Spleen (tissue), 7 donors: ENCODE measurements around the gene ADAM23.

Experiments
- POLR2AphosphoS5 ChIP-seq, 3 donors: sonication (generic); formaldehyde crosslinking; IDR thresholded peaks; one replicate each; pipeline ENCODE4 v1.5.1; 2017; ENCODE audit warnings: antibody characterized with exemption in 3 of 3
- TF ChIP-seq, protein P1 (sequence below), 11 experiments: fragments of 200-600 bp in 7 of 11; fragments of 450-650 bp in 4 of 11; sonication (generic) in 4 of 11; IDR thresholded peaks in 8 of 11; conservative IDR thresholded peaks in 3 of 11; 1 replicate in 7 of 11; 2 replicates in 4 of 11; pipeline versions ENCODE4 v1.4.0 to v1.8.0; 2016 to 2021; ENCODE audit warnings: antibody characterized with exemption in 11 of 11, inconsistent platforms in 4 of 11, mild to moderate bottlenecking in 1 of 11
- donor health status: DM: no; HTN: no; CAD: no; lungs with moderate emphysema.
- donor health status: DM: no; HTN: no; CAD: no.
- donor health status: DM: no; HTN: no; CAD: no.

GRCh38 chr2:206518997-206519396, 75.7 kb downstream of the ADAM23 start:
- TF ChIP-seq, protein P1, sequence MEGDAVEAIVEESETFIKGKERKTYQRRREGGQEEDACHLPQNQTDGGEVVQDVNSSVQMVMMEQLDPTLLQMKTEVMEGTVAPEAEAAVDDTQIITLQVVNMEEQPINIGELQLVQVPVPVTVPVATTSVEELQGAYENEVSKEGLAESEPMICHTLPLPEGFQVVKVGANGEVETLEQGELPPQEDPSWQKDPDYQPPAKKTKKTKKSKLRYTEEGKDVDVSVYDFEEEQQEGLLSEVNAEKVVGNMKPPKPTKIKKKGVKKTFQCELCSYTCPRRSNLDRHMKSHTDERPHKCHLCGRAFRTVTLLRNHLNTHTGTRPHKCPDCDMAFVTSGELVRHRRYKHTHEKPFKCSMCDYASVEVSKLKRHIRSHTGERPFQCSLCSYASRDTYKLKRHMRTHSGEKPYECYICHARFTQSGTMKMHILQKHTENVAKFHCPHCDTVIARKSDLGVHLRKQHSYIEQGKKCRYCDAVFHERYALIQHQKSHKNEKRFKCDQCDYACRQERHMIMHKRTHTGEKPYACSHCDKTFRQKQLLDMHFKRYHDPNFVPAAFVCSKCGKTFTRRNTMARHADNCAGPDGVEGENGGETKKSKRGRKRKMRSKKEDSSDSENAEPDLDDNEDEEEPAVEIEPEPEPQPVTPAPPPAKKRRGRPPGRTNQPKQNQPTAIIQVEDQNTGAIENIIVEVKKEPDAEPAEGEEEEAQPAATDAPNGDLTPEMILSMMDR (IDR thresholded peaks at IDR 0.05 in 8 of 11, conservative IDR thresholded peaks at IDR 0.05 in 3 of 11), result no peak
- TF ChIP-seq POLR2AphosphoS5 (IDR thresholded peaks at IDR 0.05), result no peak
